ENCODE data around the gene PLPPR3. TPM values are rescaled to one million over a fixed set of nuclear protein-coding genes. Genes with fewer than 3 reads are reported as not detected.

PLPPR3 gene
- total RNA-seq, 1 donor from 2014 or later: not detected

DNA sequence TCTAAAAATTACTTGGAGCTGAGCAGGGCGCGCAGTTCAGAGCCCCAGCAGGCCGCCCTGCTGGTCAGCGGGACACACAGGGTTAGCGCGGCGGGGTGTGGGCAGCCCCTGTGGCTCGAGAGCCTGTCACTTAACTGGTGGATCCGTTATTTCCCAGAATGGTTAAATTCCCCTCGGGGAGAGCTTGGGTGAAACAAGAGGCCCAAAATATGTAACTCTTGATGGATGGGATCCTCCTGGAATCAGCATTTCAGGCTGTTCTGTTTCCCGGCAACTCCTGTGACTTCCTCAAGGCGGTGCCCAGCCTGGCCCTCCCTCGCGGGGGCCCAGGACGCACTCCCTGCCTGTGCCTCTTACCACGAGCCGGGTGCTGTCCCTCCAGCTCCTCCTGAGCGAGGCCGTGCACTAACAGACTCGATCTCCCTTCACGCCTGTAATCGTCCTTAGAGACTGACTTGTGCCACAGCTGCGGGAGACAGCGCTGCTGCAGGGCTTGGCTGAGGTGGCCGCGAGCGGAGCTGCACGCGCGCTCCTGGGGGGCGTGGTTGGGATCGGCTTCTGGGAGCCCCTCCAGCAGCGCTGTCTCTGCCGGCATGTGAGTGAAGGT lies 14.8 kb downstream of the PLPPR3 start:
- no peaks in the 10 kb centered on the region for H3K27me3 ChIP-seq
- H3K27ac ChIP-seq: no peak overlapping the region
- H3K36me3 ChIP-seq: peaks cover 0 to 88% of the 10 kb centered on the region in 2 donors
- no peaks in the 10 kb centered on the region for H3K9me3 ChIP-seq
- intact Hi-C loops (cut with DNase I): no loop called here
- no peak for DNase-seq (ENCODE audit: extremely low spot score in 2 of 2)
- TF ChIP-seq POLR2AphosphoS5 (IDR thresholded peaks at IDR 0.05; ENCODE audit: insufficient read depth in 1 of 2, low read depth in 1 of 2) (no peak), POLR2A (IDR thresholded peaks at IDR 0.05) (no peak), CTCF (IDR thresholded peaks at IDR 0.05) (no peak)
- no peak overlapping the region for H3K4me3 ChIP-seq
- peaks cover 22% of the 10 kb centered on the region for H3K4me1 ChIP-seq

GRCh38 chr19:805600-806550 lies 15.9 kb downstream of the PLPPR3 start:
- intact Hi-C loops (cut with DNase I): no loop called here
- DNase-seq (ENCODE audit: extremely low spot score in 2 of 2): no peak
- TF ChIP-seq POLR2AphosphoS5 (IDR thresholded peaks at IDR 0.05; ENCODE audit: insufficient read depth in 1 of 2, low read depth in 1 of 2): no peak
- TF ChIP-seq CTCF (IDR thresholded peaks at IDR 0.05): no peak
- TF ChIP-seq POLR2A (IDR thresholded peaks at IDR 0.05): no peak

DNA sequence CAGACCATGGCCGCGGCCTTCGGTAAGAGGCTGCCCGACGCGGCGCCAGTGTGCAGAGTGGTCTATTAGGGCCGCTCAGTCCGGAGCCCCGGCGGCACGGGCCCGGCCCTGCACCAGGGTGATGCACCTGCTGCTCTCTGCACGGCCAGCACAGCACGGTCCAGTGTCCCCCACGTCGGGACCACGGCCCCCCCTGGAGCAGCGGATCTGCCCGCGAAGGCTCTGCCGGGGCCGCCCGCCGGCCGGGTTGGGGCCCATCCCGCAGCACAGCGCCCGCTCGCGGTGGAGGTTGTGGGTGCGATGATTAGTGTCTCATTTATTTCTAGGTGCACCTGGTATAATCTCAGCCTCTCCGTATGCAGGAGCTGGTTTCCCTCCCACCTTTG lies 16.6 kb downstream of the PLPPR3 start:
- intact Hi-C loops (cut with DNase I): no loop called here
- Histone ChIP-seq H3K4me3 (no peak overlapping the region), H3K36me3 (peaks cover 0 to 70% of the 10 kb centered on the region in 2 donors), H3K27me3 (no peaks in the 10 kb centered on the region), H3K4me1 (peaks cover 39% of the 10 kb centered on the region), H3K27ac (no peak overlapping the region), H3K9me3 (no peaks in the 10 kb centered on the region)
- TF ChIP-seq CTCF (IDR thresholded peaks at IDR 0.05) (no peak), POLR2AphosphoS5 (IDR thresholded peaks at IDR 0.05; ENCODE audit: insufficient read depth in 1 of 2, low read depth in 1 of 2) (no peak), POLR2A (IDR thresholded peaks at IDR 0.05) (no peak)
- no peak for DNase-seq (ENCODE audit: extremely low spot score in 2 of 2)

More at GRCh38 chr19:805600-806550, 15.9 kb downstream of the PLPPR3 start:
- H3K4me1 ChIP-seq: peaks cover 32% of the 10 kb centered on the region
- no peak overlapping the region for H3K27ac ChIP-seq
- no peaks in the 10 kb centered on the region for H3K27me3 ChIP-seq
- H3K4me3 ChIP-seq: no peak overlapping the region
- H3K36me3 ChIP-seq: peaks cover 0 to 77% of the 10 kb centered on the region in 2 donors
- H3K9me3 ChIP-seq: no peaks in the 10 kb centered on the region

GRCh38 chr19:804419-805165 lies 17.2 kb downstream of the PLPPR3 start:
- Histone ChIP-seq H3K4me1 (peaks cover 45% of the 10 kb centered on the region), H3K36me3 (peaks cover 0 to 65% of the 10 kb centered on the region in 2 donors), H3K9me3 (no peaks in the 10 kb centered on the region), H3K27me3 (no peaks in the 10 kb centered on the region), H3K4me3 (no peak overlapping the region), H3K27ac (no peak overlapping the region)
- intact Hi-C loops (cut with DNase I): loop anchor here (5.0 kb wide), 1 partner anchor 43 kb away; no protein-coding TSS in a partner anchor
- no peak for DNase-seq (ENCODE audit: extremely low spot score in 2 of 2)
- TF ChIP-seq POLR2A (IDR thresholded peaks at IDR 0.05): no peak
- TF ChIP-seq CTCF (IDR thresholded peaks at IDR 0.05): no peak
- TF ChIP-seq POLR2AphosphoS5 (IDR thresholded peaks at IDR 0.05; ENCODE audit: insufficient read depth in 1 of 2, low read depth in 1 of 2): no peak

Data from vagina (tissue), 2 donors.